Neural cell (in vitro differentiated cells): ENCODE results near the gene MKNK1. TPM values are rescaled to one million over a fixed set of nuclear protein-coding genes. Genes with fewer than 3 reads are reported as not detected.
A peak's percentile ranks its signal among the peaks of the same experiment; 100 is the strongest.

Experiments
- H2AFZ ChIP-seq: fragments of 200-600, 300-800 bp; sonication (generic), shearing (Covaris generic); 2 replicates; pipeline ENCODE4 v1.6.0; 2014; ENCODE audit warnings: low read depth, mild to moderate bottlenecking, antibody characterized with exemption, low read length, moderate library complexity
- H3F3A ChIP-seq: fragments of 200-600 bp; shearing (Covaris generic); 2 replicates; pipeline ENCODE4 v1.6.1; 2016; ENCODE audit warnings: mild to moderate bottlenecking, moderate library complexity, mixed read lengths, antibody characterized with exemption, low read length; ENCODE audit not compliant: insufficient read depth, poor library complexity, severe bottlenecking
- H3K27ac ChIP-seq: fragments of 200-600, 300-800 bp; sonication (generic), shearing (Covaris generic); 2 replicates; pipeline ENCODE4 v1.5.1; 2014; ENCODE audit warnings: mild to moderate bottlenecking, low read length, moderate library complexity
- H3K27me3 ChIP-seq: fragments of 300-800, 200-600 bp; sonication (generic), shearing (Covaris generic); 2 replicates; pipeline ENCODE4 v1.6.0; 2014; ENCODE audit warnings: mild to moderate bottlenecking, low read depth, low read length, moderate library complexity; ENCODE audit not compliant: insufficient read depth
- H3K36me3 ChIP-seq: fragments of 300-800, 200-600 bp; sonication (generic), shearing (Covaris generic); 2 replicates; pipeline ENCODE4 v1.5.1; 2014; ENCODE audit warnings: mild to moderate bottlenecking, antibody characterized with exemption, low read length, moderate library complexity; ENCODE audit not compliant: insufficient read depth
- H3K4me2 ChIP-seq: fragments of 300-800, 200-600 bp; sonication (generic), shearing (Covaris generic); 2 replicates; pipeline ENCODE4 v1.6.0; 2014; ENCODE audit warnings: mild to moderate bottlenecking, low read length
- H3K4me3 ChIP-seq: fragments of 300-800, 200-600 bp; sonication (generic), shearing (Covaris generic); 2 replicates; pipeline ENCODE4 v1.5.1; 2014; ENCODE audit warnings: mild to moderate bottlenecking, low read length, moderate library complexity
- H3K79me2 ChIP-seq: fragments of 200-600 bp; shearing (Covaris generic); replicated peaks from 2 replicates; pipeline ENCODE4 v1.6.0; 2014; ENCODE audit warnings: mild to moderate bottlenecking, low read length, moderate library complexity; ENCODE audit not compliant: insufficient read depth
- H3K9ac ChIP-seq: fragments of 300-800, 200-600 bp; sonication (generic), shearing (Covaris generic); 2 replicates; pipeline ENCODE4 v1.6.1; 2016; ENCODE audit warnings: mild to moderate bottlenecking, low read length, mixed read lengths
- H3K9me2 ChIP-seq: fragments of 200-600 bp; shearing (Covaris generic); 2 replicates; pipeline ENCODE4 v1.6.1; 2016; ENCODE audit warnings: mild to moderate bottlenecking, low read length, mixed read lengths; ENCODE audit not compliant: insufficient read depth
- H3K9me3 ChIP-seq: fragments of 200-600, 300-800 bp; sonication (generic), shearing (Covaris generic); 2 replicates; pipeline ENCODE4 v1.6.1; 2016; ENCODE audit warnings: mild to moderate bottlenecking, mixed run types, low read length, moderate library complexity, mixed read lengths
- H4K20me1 ChIP-seq: fragments of 200-600 bp; shearing (Covaris generic); 2 replicates; pipeline ENCODE4 v1.6.1; 2016; ENCODE audit warnings: mild to moderate bottlenecking, mixed run types; ENCODE audit not compliant: insufficient read depth
- CTCF ChIP-seq: fragments of 450-650 bp; IDR thresholded peaks from 2 replicates; pipeline ENCODE4 v1.5.1; 2014; ENCODE audit warnings: antibody characterized with exemption, mild to moderate bottlenecking, moderate library complexity; ENCODE audit not compliant: poor library complexity, severe bottlenecking
- EP300 ChIP-seq: fragments of 450-650 bp; conservative IDR thresholded peaks from 2 replicates; pipeline ENCODE4 v1.6.1; 2014; ENCODE audit warnings: antibody characterized with exemption, mild to moderate bottlenecking, moderate library complexity; ENCODE audit not compliant: poor library complexity, severe bottlenecking
- EZH2 ChIP-seq: fragments of 200-600, 300-800 bp; shearing (Covaris generic), sonication (generic); IDR thresholded peaks from 2 replicates; pipeline ENCODE4 v1.6.1; 2014; ENCODE audit warnings: antibody characterized with exemption, low read length, borderline replicate concordance, mild to moderate bottlenecking; ENCODE audit not compliant: insufficient read depth, poor library complexity, severe bottlenecking
- MXI1 ChIP-seq: fragments of 450-650 bp; conservative IDR thresholded peaks from 2 replicates; pipeline ENCODE4 v1.6.1; 2014; ENCODE audit warnings: antibody characterized with exemption, mild to moderate bottlenecking; ENCODE audit not compliant: poor library complexity, severe bottlenecking
- POLR2AphosphoS5 ChIP-seq: IDR thresholded peaks from 2 replicates; pipeline ENCODE4 v1.6.1; 2012
- RAD21 ChIP-seq: fragments of 450-650 bp; conservative IDR thresholded peaks from 2 replicates; pipeline ENCODE4 v1.6.1; 2014; ENCODE audit warnings: antibody characterized with exemption, mild to moderate bottlenecking, moderate library complexity
- REST ChIP-seq: IDR thresholded peaks from 2 replicates; pipeline ENCODE4 v1.6.1; 2012; ENCODE audit warnings: borderline replicate concordance
- SMC3 ChIP-seq: fragments of 450-650 bp; conservative IDR thresholded peaks from 2 replicates; pipeline ENCODE4 v1.6.1; 2014; ENCODE audit warnings: antibody characterized with exemption, mild to moderate bottlenecking, moderate library complexity; ENCODE audit not compliant: poor library complexity
- TAF1 ChIP-seq: IDR thresholded peaks from 2 replicates; pipeline ENCODE4 v1.6.1; 2012; ENCODE audit warnings: low read depth
- polyA plus RNA-seq: library from polyadenylated mRNA; depleted of rRNA; stranded (reverse); fragments of >200 nt; gene quantifications from 2 replicates; pipeline ENCODE4 v1.2.3, GENCODE V29; 2014

The MKNK1 gene
- polyA plus RNA-seq, 1 donor from 2014 or later: 9.6 TPM

- Histone ChIP-seq H4K20me1 (no peaks in the 10 kb centered on the region), H3K4me2 (no peak overlapping the region), H3K9ac (peak overlapping the region; percentile 12), H3K4me3 (peak overlapping the region; percentile 57), H3K27me3 (peaks cover 53% of the 10 kb centered on the region), H3K9me3 (no peaks in the 10 kb centered on the region), H3K36me3 (no peaks in the 10 kb centered on the region), H2AFZ (no peak overlapping the region), H3K27ac (no peak overlapping the region), H3K79me2 (no peaks in the 10 kb centered on the region), H3K9me2 (no peaks in the 10 kb centered on the region), H3F3A (no peaks in the 10 kb centered on the region)
- TF ChIP-seq EP300: no peak
- no peak for TF ChIP-seq RAD21
- no peak for TF ChIP-seq SMC3
- no peak for TF ChIP-seq POLR2AphosphoS5
- TF ChIP-seq EZH2: no peak
- no peak for TF ChIP-seq REST
- TF ChIP-seq MXI1: no peak
- no peak for TF ChIP-seq CTCF
- TF ChIP-seq TAF1: no peak
Measured at GRCh38 chr1:46543761-46544560, 60.1 kb downstream of the MKNK1 start.

DNA sequence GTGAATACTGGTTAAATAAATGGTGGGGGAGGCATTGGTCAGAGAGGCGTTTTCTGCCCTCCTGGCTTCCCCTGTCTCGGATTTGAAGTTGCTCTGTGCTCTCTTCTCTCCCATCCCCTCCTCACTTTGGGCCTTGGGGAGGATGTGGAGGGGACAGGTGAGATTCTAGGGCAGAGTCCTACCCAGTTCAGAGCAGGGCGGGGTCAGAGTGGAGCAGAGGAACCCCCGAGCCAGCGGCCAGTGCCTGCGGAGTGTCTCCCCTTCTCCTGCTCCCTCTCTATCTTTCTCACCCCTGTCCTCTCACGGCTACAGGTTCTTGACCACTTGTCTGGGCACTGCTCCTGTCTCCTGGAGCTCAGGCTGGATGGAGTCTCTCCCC lies 60.7 kb downstream of the MKNK1 start:
- peak overlapping the region; percentile 57 for H3K4me3 ChIP-seq
- no peak for TF ChIP-seq RAD21
- no peak for TF ChIP-seq SMC3
- no peak for TF ChIP-seq REST
- no peak for TF ChIP-seq MXI1
- no peak for TF ChIP-seq POLR2AphosphoS5
- TF ChIP-seq EP300: no peak
- TF ChIP-seq EZH2: no peak
- TF ChIP-seq CTCF: no peak
- TF ChIP-seq TAF1: no peak
- H3K79me2 ChIP-seq: no peaks in the 10 kb centered on the region
- H3K36me3 ChIP-seq: no peaks in the 10 kb centered on the region
- H3K9me3 ChIP-seq: no peaks in the 10 kb centered on the region
- H3K4me2 ChIP-seq: no peak overlapping the region
- no peaks in the 10 kb centered on the region for H4K20me1 ChIP-seq
- no peak overlapping the region for H2AFZ ChIP-seq
- peaks cover 53% of the 10 kb centered on the region for H3K27me3 ChIP-seq
- no peak overlapping the region for H3K27ac ChIP-seq
- no peak overlapping the region for H3K9ac ChIP-seq
- no peaks in the 10 kb centered on the region for H3F3A ChIP-seq
- H3K9me2 ChIP-seq: no peaks in the 10 kb centered on the region
